ENCODE results near the gene GARIN3.
"Not testable (repeated sequence)": the region's sequence is repeated elsewhere in the genome, so short reads cannot be mapped to it uniquely, and the experiment has no call there.

The GARIN3 gene

GRCh38 chr5:157186309-157187045 is 20.4 kb upstream of the GARIN3 start:
- DNase-seq (ENCODE audit: extremely low read depth in 1 of 2, low read depth in 1 of 2), result no peak

GRCh38 chr5:157185122-157185521 is 19.1 kb upstream of the GARIN3 start:
- DNase-seq (ENCODE audit: extremely low read depth in 1 of 2, low read depth in 1 of 2), result not testable (repeated sequence)

GRCh38 chr5:157184117-157184670 is 18.1 kb upstream of the GARIN3 start:
- DNase-seq (ENCODE audit: extremely low read depth in 1 of 2, low read depth in 1 of 2), result no peak

- DNase-seq (ENCODE audit: extremely low read depth in 1 of 2, low read depth in 1 of 2), result no peak
These were observed 16.2 kb upstream of the GARIN3 start for GRCh38 chr5:157182143-157182757.

- DNase-seq (ENCODE audit: extremely low read depth in 1 of 2, low read depth in 1 of 2), result no peak
These were observed 14.6 kb upstream of the GARIN3 start, which contains the start of gene ITK for GRCh38 chr5:157180374-157181264. TSS of gene ITK (plus strand) at chr5:157180840. CDS start at chr5:157180978, 138 bp downstream.

- DNase-seq (ENCODE audit: extremely low read depth in 1 of 2, low read depth in 1 of 2), result no peak
These were observed 12.9 kb upstream of the GARIN3 start for GRCh38 chr5:157178966-157179365.

- DNase-seq (ENCODE audit: extremely low read depth in 1 of 2, low read depth in 1 of 2), result no peak
These were observed 11.9 kb upstream of the GARIN3 start for GRCh38 chr5:157177953-157178352.

GRCh38 chr5:157175071-157175612 is 9.1 kb upstream of the GARIN3 start:
- peak in 1 of 2 donors; percentile 64 for DNase-seq (ENCODE audit: extremely low read depth in 1 of 2, low read depth in 1 of 2)

GRCh38 chr5:157172403-157172802 is 6.3 kb upstream of the GARIN3 start:
- peak; percentile 75 to 89 for DNase-seq (ENCODE audit: extremely low read depth in 1 of 2, low read depth in 1 of 2)

GRCh38 chr5:157168286-157168685 is 2.2 kb upstream of the GARIN3 start:
- no peak for DNase-seq (ENCODE audit: extremely low read depth in 1 of 2, low read depth in 1 of 2)

GRCh38 chr5:157167214-157167621 is 1.2 kb upstream of the GARIN3 start:
- no peak for DNase-seq (ENCODE audit: extremely low read depth in 1 of 2, low read depth in 1 of 2)

- DNase-seq (ENCODE audit: extremely low read depth in 1 of 2, low read depth in 1 of 2), result no peak
These were observed 396 bp downstream of the GARIN3 start for GRCh38 chr5:157165668-157166067.

GRCh38 chr5:157165261-157165660 is 803 bp downstream of the GARIN3 start:
- no peak for DNase-seq (ENCODE audit: extremely low read depth in 1 of 2, low read depth in 1 of 2)

GRCh38 chr5:157164521-157164920 is 1.5 kb downstream of the GARIN3 start:
- DNase-seq (ENCODE audit: extremely low read depth in 1 of 2, low read depth in 1 of 2), result no peak

GRCh38 chr5:157162919-157163510 is 3.0 kb downstream of the GARIN3 start:
- DNase-seq (ENCODE audit: extremely low read depth in 1 of 2, low read depth in 1 of 2), result no peak

- DNase-seq (ENCODE audit: extremely low read depth in 1 of 2, low read depth in 1 of 2), result no peak
These were observed 4.1 kb downstream of the GARIN3 start for GRCh38 chr5:157161996-157162395.

- DNase-seq (ENCODE audit: extremely low read depth in 1 of 2, low read depth in 1 of 2), result no peak
These were observed 6.1 kb downstream of the GARIN3 start for GRCh38 chr5:157160001-157160400.

GRCh38 chr5:157159209-157159751 is 6.8 kb downstream of the GARIN3 start:
- DNase-seq (ENCODE audit: extremely low read depth in 1 of 2, low read depth in 1 of 2), result no peak

GRCh38 chr5:157157293-157157891 is 8.7 kb downstream of the GARIN3 start:
- no peak for DNase-seq (ENCODE audit: extremely low read depth in 1 of 2, low read depth in 1 of 2)

GRCh38 chr5:157155297-157155696 is 10.8 kb downstream of the GARIN3 start:
- no peak for DNase-seq (ENCODE audit: extremely low read depth in 1 of 2, low read depth in 1 of 2)

All from stimulated activated CD8-positive, alpha-beta memory T cell treated with anti-CD3 and anti-CD28 coated beads, Interleukin-7, amount 100 ng/mL, for 48 hours (primary cell).